Gastroesophageal sphincter (tissue), 3 donors: ENCODE measurements around the gene USPL1.

Experiments
- CTCF ChIP-seq, 4 experiments: fragments of 200-600 bp in 2 of 4; fragments of 450-650 bp in 2 of 4; sonication (generic) in 1 of 4; IDR thresholded peaks; one replicate each; pipeline ENCODE4 v1.5.1; 2017 to 2019; ENCODE audit warnings: antibody characterized with exemption in 4 of 4, mild to moderate bottlenecking in 2 of 4, moderate library complexity in 2 of 4
- POLR2A ChIP-seq, 2 donors: fragments of 450-650 bp; IDR thresholded peaks; one replicate each; pipeline ENCODE4 v1.6.1; 2017; ENCODE audit warnings: antibody characterized with exemption in 2 of 2, mild to moderate bottlenecking in 2 of 2, moderate library complexity in 1 of 2

GRCh38 chr13:30587739-30588138 lies 30.0 kb upstream of the USPL1 start:
- no peak for TF ChIP-seq CTCF (IDR thresholded peaks at IDR 0.05)
- TF ChIP-seq POLR2A (IDR thresholded peaks at IDR 0.05) = no peak
